Measurements from ENCODE around the gene ATP2C2.

DNA sequence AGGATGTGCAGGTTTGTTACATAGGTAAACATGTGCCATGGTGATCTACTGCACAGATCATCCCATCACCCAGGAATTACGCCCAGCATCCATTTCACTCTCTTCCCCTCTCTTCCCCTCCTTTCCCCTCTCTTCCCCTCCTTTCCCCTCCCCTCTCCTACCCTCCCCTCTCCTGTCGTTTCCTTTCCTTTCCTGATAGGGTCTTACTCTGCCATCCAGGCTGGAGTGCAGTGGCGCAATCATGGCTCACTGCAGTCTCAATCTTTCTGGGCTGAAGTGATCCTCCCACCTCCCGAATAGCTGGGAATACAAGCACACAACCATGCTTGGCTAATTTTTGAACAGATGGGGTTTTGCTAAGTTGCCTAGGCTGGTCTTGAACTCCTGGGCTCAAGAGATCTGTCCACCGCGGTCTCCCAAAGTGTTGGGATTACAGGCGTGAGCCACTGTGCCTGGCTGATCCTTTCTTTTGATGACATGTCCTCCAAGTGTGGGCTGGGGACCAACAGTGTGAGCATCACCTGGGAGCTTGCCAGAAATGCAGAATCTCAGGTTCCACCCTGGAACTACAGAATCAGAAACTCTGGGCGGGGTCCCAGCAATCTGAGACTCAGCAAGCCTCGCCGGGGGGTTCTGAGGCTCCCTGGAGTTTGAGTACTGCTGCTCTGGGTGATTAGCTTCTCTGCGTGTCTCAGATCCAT lies 10.8 kb downstream of the ATP2C2 start:
- TF ChIP-seq SUZ12 (IDR thresholded peaks at IDR 0.05; ENCODE audit: extremely low read depth, insufficient read depth, insufficient read length) (no peak), ZNF274 (IDR thresholded peaks at IDR 0.05; ENCODE audit: low read depth, low read length) (no peak)
